Loucy (cell line): ENCODE results near the gene MTSS2.

Source experiments
- H2AFZ ChIP-seq: fragments of 200-600 bp; sonication (generic); 2 replicates; pipeline ENCODE4 v1.6.0; 2016; ENCODE audit warnings: antibody characterized with exemption, mild to moderate bottlenecking, low read length, moderate library complexity
- H3F3A ChIP-seq: fragments of 200-600 bp; 2 replicates; pipeline ENCODE4 v1.6.0; 2016; ENCODE audit warnings: antibody characterized with exemption, low read depth, mild to moderate bottlenecking
- H3K27me3 ChIP-seq: fragments of 200-600 bp; sonication (generic); 2 replicates; pipeline ENCODE4 v1.6.1; 2014; ENCODE audit warnings: low read length, mild to moderate bottlenecking; ENCODE audit not compliant: insufficient read depth, poor library complexity, severe bottlenecking
- H3K36me3 ChIP-seq: fragments of 200-600 bp; sonication (generic); 2 replicates; pipeline ENCODE4 v1.6.1; 2016; ENCODE audit warnings: low read length; ENCODE audit not compliant: insufficient read depth
- H3K4me1 ChIP-seq: fragments of 200-600 bp; sonication (generic); 2 replicates; pipeline ENCODE4 v1.5.1; 2014; ENCODE audit warnings: low read length, mild to moderate bottlenecking; ENCODE audit not compliant: insufficient read depth, poor library complexity, severe bottlenecking
- H3K4me2 ChIP-seq: fragments of 200-600 bp; sonication (generic); 2 replicates; pipeline ENCODE4 v1.6.0; 2014; ENCODE audit warnings: antibody characterized with exemption, low read length, low read depth, mild to moderate bottlenecking; ENCODE audit not compliant: poor library complexity, severe bottlenecking
- H3K4me3 ChIP-seq: fragments of 200-600 bp; sonication (generic); 2 replicates; pipeline ENCODE4 v1.5.1; 2014; ENCODE audit warnings: low read length, mild to moderate bottlenecking, mixed read lengths; ENCODE audit not compliant: poor library complexity, severe bottlenecking
- H3K79me2 ChIP-seq: fragments of 200-600 bp; sonication (generic); 2 replicates; pipeline ENCODE4 v1.6.1; 2014; ENCODE audit warnings: low read length; ENCODE audit not compliant: insufficient read depth
- H3K9ac ChIP-seq: fragments of 200-600 bp; sonication (generic); 2 replicates; pipeline ENCODE4 v1.6.0; 2014; ENCODE audit warnings: mild to moderate bottlenecking, low read depth, low read length, moderate library complexity; ENCODE audit not compliant: poor library complexity, severe bottlenecking
- H3K9me2 ChIP-seq: fragments of 200-600 bp; sonication (generic); replicated peaks from 2 replicates; pipeline ENCODE4 v1.6.1; 2016; ENCODE audit warnings: low read depth, low read length, mixed read lengths
- H3K9me3 ChIP-seq: fragments of 200-600 bp; sonication (generic); 2 replicates; pipeline ENCODE4 v1.6.1; 2014; ENCODE audit warnings: mild to moderate bottlenecking, antibody characterized with exemption, low read length, low read depth; ENCODE audit not compliant: insufficient read depth
- H4K20me1 ChIP-seq: fragments of 200-600 bp; sonication (generic); 2 replicates; pipeline ENCODE4 v1.6.0; 2014; ENCODE audit warnings: antibody characterized with exemption, low read length, mild to moderate bottlenecking; ENCODE audit not compliant: insufficient read depth, poor library complexity, severe bottlenecking
- EZH2phosphoT487 ChIP-seq: fragments of 200-600 bp; IDR thresholded peaks from 2 replicates; pipeline ENCODE4 v1.6.1; 2018; ENCODE audit warnings: antibody characterized with exemption, mild to moderate bottlenecking, moderate library complexity, borderline replicate concordance
- TF ChIP-seq, protein P1 (sequence below): fragments of 200-600 bp; sonication (generic); conservative IDR thresholded peaks from 2 replicates; pipeline ENCODE4 v1.5.1; 2014; ENCODE audit warnings: mild to moderate bottlenecking, antibody characterized with exemption, low read length

MTSS2 gene

DNA sequence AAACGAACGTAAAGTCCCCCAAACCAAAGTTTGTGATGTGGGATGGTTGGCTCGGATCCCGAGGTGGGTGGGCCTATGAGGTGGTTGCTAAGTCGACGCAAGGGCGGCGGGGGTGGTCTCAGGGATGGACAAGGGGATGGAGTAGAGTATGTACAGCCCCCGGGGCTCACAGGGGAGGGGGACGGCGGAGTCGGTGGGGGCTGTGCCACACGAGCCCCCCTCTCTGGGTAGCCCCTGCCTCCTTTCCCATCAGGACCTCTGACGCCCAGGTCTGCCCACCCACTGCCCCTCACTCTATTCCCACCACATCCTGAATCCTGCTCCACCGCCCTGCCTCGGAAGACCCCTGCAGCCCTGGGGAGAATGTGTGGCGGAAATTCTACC lies 24.3 kb downstream of the MTSS2 start:
- Histone ChIP-seq H3K9me3 (no peaks in the 10 kb centered on the region), H3K9me2 (no peaks in the 10 kb centered on the region), H3K4me1 (no peaks in the 10 kb centered on the region), H3K4me3 (no peak overlapping the region), H3F3A (no peaks in the 10 kb centered on the region), H3K9ac (no peak overlapping the region), H3K79me2 (no peaks in the 10 kb centered on the region), H2AFZ (no peak overlapping the region), H3K27me3 (no peaks in the 10 kb centered on the region), H4K20me1 (no peaks in the 10 kb centered on the region), H3K36me3 (peaks cover 7% of the 10 kb centered on the region; the same call in 1 of the 2 replicates), H3K4me2 (no peak overlapping the region)
- TF ChIP-seq, protein P1, sequence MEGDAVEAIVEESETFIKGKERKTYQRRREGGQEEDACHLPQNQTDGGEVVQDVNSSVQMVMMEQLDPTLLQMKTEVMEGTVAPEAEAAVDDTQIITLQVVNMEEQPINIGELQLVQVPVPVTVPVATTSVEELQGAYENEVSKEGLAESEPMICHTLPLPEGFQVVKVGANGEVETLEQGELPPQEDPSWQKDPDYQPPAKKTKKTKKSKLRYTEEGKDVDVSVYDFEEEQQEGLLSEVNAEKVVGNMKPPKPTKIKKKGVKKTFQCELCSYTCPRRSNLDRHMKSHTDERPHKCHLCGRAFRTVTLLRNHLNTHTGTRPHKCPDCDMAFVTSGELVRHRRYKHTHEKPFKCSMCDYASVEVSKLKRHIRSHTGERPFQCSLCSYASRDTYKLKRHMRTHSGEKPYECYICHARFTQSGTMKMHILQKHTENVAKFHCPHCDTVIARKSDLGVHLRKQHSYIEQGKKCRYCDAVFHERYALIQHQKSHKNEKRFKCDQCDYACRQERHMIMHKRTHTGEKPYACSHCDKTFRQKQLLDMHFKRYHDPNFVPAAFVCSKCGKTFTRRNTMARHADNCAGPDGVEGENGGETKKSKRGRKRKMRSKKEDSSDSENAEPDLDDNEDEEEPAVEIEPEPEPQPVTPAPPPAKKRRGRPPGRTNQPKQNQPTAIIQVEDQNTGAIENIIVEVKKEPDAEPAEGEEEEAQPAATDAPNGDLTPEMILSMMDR: no peak
- TF ChIP-seq EZH2phosphoT487: no peak

DNA sequence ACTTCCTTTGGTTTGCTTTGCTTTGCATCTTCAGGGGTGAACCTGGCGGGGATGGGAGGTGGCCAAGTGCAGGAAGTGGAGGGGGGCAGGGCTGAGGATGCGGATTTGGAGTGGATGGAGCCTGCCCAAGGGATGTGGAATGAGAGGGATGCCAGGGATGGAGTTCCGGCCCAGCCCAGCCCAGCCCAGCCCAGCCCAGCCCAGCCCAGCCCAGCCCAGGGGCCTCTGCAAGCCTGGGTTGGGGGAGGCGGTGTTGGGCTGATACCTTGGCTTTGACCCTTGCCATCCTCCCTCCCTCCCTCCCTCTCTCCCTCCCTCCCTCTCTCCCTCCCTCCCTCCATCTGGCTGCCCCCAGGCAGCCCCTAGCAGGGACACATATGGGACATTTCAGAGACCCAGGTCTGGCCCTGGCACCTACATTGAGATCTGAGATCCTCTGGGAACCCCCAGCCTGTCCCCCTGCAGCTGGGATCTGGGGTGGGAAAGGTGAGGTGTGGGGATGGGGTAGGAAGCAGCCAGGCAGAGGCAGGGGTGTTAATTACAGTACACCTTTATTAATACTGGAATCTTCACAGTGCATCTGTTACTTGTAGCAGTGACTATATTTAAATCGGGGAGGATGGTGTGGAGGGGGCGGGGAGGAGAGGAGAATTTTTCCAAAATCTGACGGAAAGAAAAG lies 25.0 kb downstream of the MTSS2 start:
- Histone ChIP-seq H3K9ac (no peak overlapping the region), H3K4me3 (no peak overlapping the region), H3K9me3 (no peaks in the 10 kb centered on the region), H3F3A (no peaks in the 10 kb centered on the region), H3K4me1 (no peaks in the 10 kb centered on the region), H3K36me3 (0 out of 2 replicates have a peak, but pooled peaks cover under 1% of the 10 kb centered on the region), H3K27me3 (no peaks in the 10 kb centered on the region), H3K4me2 (no peak overlapping the region), H3K79me2 (no peaks in the 10 kb centered on the region), H3K9me2 (no peaks in the 10 kb centered on the region), H4K20me1 (no peaks in the 10 kb centered on the region), H2AFZ (no peak overlapping the region)
- TF ChIP-seq EZH2phosphoT487: no peak
- TF ChIP-seq, protein P1: no peak

DNA sequence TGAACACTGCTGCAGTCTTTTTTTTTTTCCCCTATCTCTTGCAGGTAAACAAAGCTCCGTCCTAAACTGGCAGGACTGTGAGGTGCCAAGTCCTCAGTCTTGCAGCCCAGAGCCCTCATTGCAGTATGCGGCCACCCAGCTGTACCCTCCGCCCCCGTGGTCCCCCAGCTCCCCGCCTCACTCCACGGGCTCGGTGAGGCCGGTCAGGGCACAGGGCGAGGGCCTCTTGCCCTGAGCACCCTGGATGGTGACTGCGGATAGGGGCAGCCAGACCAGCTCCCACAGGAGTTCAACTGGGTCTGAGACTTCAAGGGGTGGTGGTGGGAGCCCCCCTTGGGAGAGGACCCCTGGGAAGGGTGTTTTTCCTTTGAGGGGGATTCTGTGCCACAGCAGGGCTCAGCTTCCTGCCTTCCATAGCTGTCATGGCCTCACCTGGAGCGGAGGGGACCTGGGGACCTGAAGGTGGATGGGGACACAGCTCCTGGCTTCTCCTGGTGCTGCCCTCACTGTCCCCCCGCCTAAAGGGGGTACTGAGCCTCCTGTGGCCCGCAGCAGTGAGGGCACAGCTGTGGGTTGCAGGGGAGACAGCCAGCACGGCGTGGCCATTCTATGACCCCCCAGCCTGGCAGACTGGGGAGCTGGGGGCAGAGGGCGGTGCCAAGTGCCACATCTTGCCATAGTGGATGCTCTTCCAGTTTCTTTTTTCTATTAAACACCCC lies 25.7 kb downstream of the MTSS2 start:
- H4K20me1 ChIP-seq: no peaks in the 10 kb centered on the region
- TF ChIP-seq, protein P1: no peak
- no peak for TF ChIP-seq EZH2phosphoT487
- no peak overlapping the region for H3K4me3 ChIP-seq
- H3K4me1 ChIP-seq: no peaks in the 10 kb centered on the region
- H3K9me2 ChIP-seq: no peaks in the 10 kb centered on the region
- H3K36me3 ChIP-seq: no peaks in the 10 kb centered on the region
- no peak overlapping the region for H2AFZ ChIP-seq
- H3F3A ChIP-seq: no peaks in the 10 kb centered on the region
- no peaks in the 10 kb centered on the region for H3K9me3 ChIP-seq
- no peaks in the 10 kb centered on the region for H3K79me2 ChIP-seq
- no peaks in the 10 kb centered on the region for H3K27me3 ChIP-seq
- no peak overlapping the region for H3K9ac ChIP-seq
- H3K4me2 ChIP-seq: no peak overlapping the region
